ENCODE data around the gene SSRP1. TPM values are rescaled to one million over a fixed set of nuclear protein-coding genes. Genes with fewer than 3 reads are reported as not detected.
A peak's percentile ranks its signal among the peaks of the same experiment; 100 is the strongest.

Gene SSRP1
- polyA plus RNA-seq, 2 of the 4 experiments (the other 2 are of a cell fraction) = 288 to 357 TPM

GRCh38 chr11:57277845-57278720, 57.6 kb downstream of the SSRP1 start:
- TF ChIP-seq BCL3 (IDR thresholded peaks at IDR 0.05) (no peak), SMC3 (IDR thresholded peaks at IDR 0.05) (peak; percentile 80), RCOR1 (IDR thresholded peaks at IDR 0.05; ENCODE audit: low read depth, low read length) (no peak), E2F6 (IDR thresholded peaks at IDR 0.05; ENCODE audit: borderline replicate concordance, low read depth) (no peak), FOXS1 (CRISPR knock-in tag; IDR thresholded peaks at IDR 0.05) (no peak), JUNB (IDR thresholded peaks at IDR 0.05) (no peak), MAFK (IDR thresholded peaks at IDR 0.05; ENCODE audit: partially characterized antibody) (no peak), RAD21 (conservative IDR thresholded peaks at IDR 0.05 in 1 of 2, IDR thresholded peaks at IDR 0.05 in 1 of 2) (peak; percentile 71 to 81), JUN (IDR thresholded peaks at IDR 0.05) (peak; percentile 39 to 43; a peak in 1 of 5 replicates), NFE2L2 (conservative IDR thresholded peaks at IDR 0.05; ENCODE audit: low read length) (no peak), CHD4 (IDR thresholded peaks at IDR 0.05; ENCODE audit: borderline replicate concordance) (no peak), ZC3H11A (IDR thresholded peaks at IDR 0.05) (no peak), ZNF302 (CRISPR knock-in tag; IDR thresholded peaks at IDR 0.05) (no peak), USF2 (IDR thresholded peaks at IDR 0.05) (0 out of 2 replicates have a peak, but pooled peaks have one; percentile 8), CEBPB (IDR thresholded peaks at IDR 0.05) (peak; percentile 31 to 72; a peak in 2 of 4 replicates), FOSL2 (IDR thresholded peaks at IDR 0.05) (no peak), FOSL2 (CRISPR knock-in tag; IDR thresholded peaks at IDR 0.05) (0 out of 2 replicates have a peak, but pooled peaks have one; percentile 10), POLR2A (IDR thresholded peaks at IDR 0.05; ENCODE audit: low read length) (no peak), FOSB (CRISPR knock-in tag; IDR thresholded peaks at IDR 0.05) (no peak), PHF8 (IDR thresholded peaks at IDR 0.05; ENCODE audit: borderline replicate concordance, low read depth) (no peak), CTCF (IDR thresholded peaks at IDR 0.05) (peak; percentile 81), MAX (IDR thresholded peaks at IDR 0.05) (peak; percentile 70)
- H3K4me3 ChIP-seq = no peak overlapping the region
- H3K27ac ChIP-seq = peak overlapping the region; percentile 85 to 89
- 8% methylated on average over 14 of the region's 14 CpGs for WGBS (ENCODE audit: missing lambda C conversion rate)
- FAIRE-seq (peak; percentile 93), ATAC-seq (peak; percentile 96 to 98), DNase-seq (ENCODE audit: low read depth in 1 of 2, low spot score in 1 of 2) (peak; percentile 81 to 89)
- ChIA-PET CTCF (interaction anchor here (0.6 to 7.6 kb wide), 30 partner anchors 8 to 654 kb away, joined by 3 to 90 read pairs (median 3); no protein-coding TSS in a partner anchor), POLR2A (interaction anchor here (0.8 kb wide), 1 partner anchor 205 kb away, joined by 4 read pairs; no protein-coding TSS in a partner anchor)
- H3K4me2 ChIP-seq = peak overlapping the region; percentile 76
- H3K9me3 ChIP-seq = 0 out of 3 replicates have a peak, but pooled peaks cover 4% of the 10 kb centered on the region
- peaks cover 22% of the 10 kb centered on the region for H3K4me1 ChIP-seq

Measured in A549 (cell line).